Breast epithelium (tissue), 4 donors: ENCODE results near the gene PLPP2. TPM values are rescaled to one million over a fixed set of nuclear protein-coding genes. Genes with fewer than 3 reads are reported as not detected.

Experiments used
- DNase-seq, 2 donors: peaks; one replicate each; pipeline ENCODE4 v3.0.0-alpha.2; 2019; ENCODE audit warnings: low spot score in 2 of 2
- H3K27ac ChIP-seq, 2 donors: fragments of 200-600 bp; sonication (generic) in 1 of 2; one replicate each; pipeline ENCODE4 v1.5.1; 2016 to 2019; ENCODE audit warnings: mild to moderate bottlenecking in 1 of 2
- H3K27me3 ChIP-seq, 2 donors: fragments of 200-600 bp; sonication (generic) in 1 of 2; one replicate each; pipeline versions ENCODE4 v1.5.1 to v1.6.0; 2017 to 2019; ENCODE audit warnings: control low read depth in 1 of 2, mild to moderate bottlenecking in 1 of 2
- H3K36me3 ChIP-seq: fragments of 200-600 bp; one replicate; pipeline ENCODE4 v1.5.1; 2019
- H3K4me1 ChIP-seq, 2 donors: fragments of 200-600 bp; sonication (generic); one replicate each; pipeline ENCODE4 v1.5.1; 2016 to 2019; ENCODE audit warnings: control low read depth in 1 of 2
- H3K4me3 ChIP-seq, 3 donors: fragments of 200-600 bp; sonication (generic); 1 replicate in 2 of 3; 2 replicates in 1 of 3; pipeline ENCODE4 v1.5.1; 2016 to 2019; ENCODE audit warnings: mild to moderate bottlenecking in 3 of 3, moderate library complexity in 2 of 3
- H3K9me3 ChIP-seq, 2 donors: fragments of 200-600 bp; sonication (generic) in 1 of 2; one replicate each; pipeline ENCODE4 v1.5.1; 2016 to 2019; ENCODE audit warnings: control low read depth in 1 of 2
- CTCF ChIP-seq, 3 donors: fragments of 450-650 bp; IDR thresholded peaks; one replicate each; pipeline ENCODE4 v1.5.1; 2016 to 2017; ENCODE audit warnings: antibody characterized with exemption in 3 of 3, mild to moderate bottlenecking in 3 of 3, moderate library complexity in 3 of 3
- POLR2A ChIP-seq: fragments of 450-650 bp; IDR thresholded peaks from one replicate; pipeline ENCODE4 v1.6.1; 2016; ENCODE audit warnings: antibody characterized with exemption, mild to moderate bottlenecking, moderate library complexity
- POLR2AphosphoS5 ChIP-seq, 3 donors: sonication (generic); formaldehyde crosslinking; IDR thresholded peaks; one replicate each; pipeline ENCODE4 v1.6.1; 2017; ENCODE audit warnings: antibody characterized with exemption in 3 of 3
- intact Hi-C: fragments of 100-400 bp; cut with DNase I; formaldehyde crosslinking; loops from one replicate; pipeline ENCODE4 v1.15.1; 2023; ENCODE audit warnings: low total_unique reads
- total RNA-seq, 3 donors: library from RNA; depleted of rRNA; stranded (reverse); fragments of >200 nt; gene quantifications; one replicate each; pipeline ENCODE4 v1.1.0, GENCODE V29; 2016

Gene PLPP2
- total RNA-seq, 3 donors from 2014 or later, result 0.48 to 166 (median 120) TPM

GRCh38 chr19:328025-328505 lies 36.9 kb upstream of the PLPP2 start:
- Histone ChIP-seq H3K4me1 (no peaks in the 10 kb centered on the region), H3K27ac (no peak overlapping the region), H3K9me3 (peaks cover 0 to 5% of the 10 kb centered on the region in 2 donors), H3K4me3 (no peak overlapping the region), H3K27me3 (no peaks in the 10 kb centered on the region), H3K36me3 (peaks cover 14% of the 10 kb centered on the region)
- no peak for TF ChIP-seq POLR2A
- TF ChIP-seq POLR2AphosphoS5 (IDR thresholded peaks at IDR 0.05), result no peak
- TF ChIP-seq CTCF (IDR thresholded peaks at IDR 0.05), result no peak
- intact Hi-C loops, result no loop called here
- DNase-seq, result no peak

GRCh38 chr19:327291-328024 lies 36.3 kb upstream of the PLPP2 start:
- peaks cover 0 to 5% of the 10 kb centered on the region in 2 donors for H3K9me3 ChIP-seq
- peaks cover 14% of the 10 kb centered on the region for H3K36me3 ChIP-seq
- intact Hi-C loops, result no loop called here
- no peak for DNase-seq
- no peak overlapping the region for H3K27ac ChIP-seq
- no peak overlapping the region for H3K4me3 ChIP-seq
- H3K4me1 ChIP-seq, result no peaks in the 10 kb centered on the region
- H3K27me3 ChIP-seq, result no peaks in the 10 kb centered on the region
- TF ChIP-seq CTCF (IDR thresholded peaks at IDR 0.05) (no peak), POLR2AphosphoS5 (IDR thresholded peaks at IDR 0.05) (no peak), POLR2A (no peak)

GRCh38 chr19:326871-327270 lies 35.7 kb upstream of the PLPP2 start:
- peaks cover 14% of the 10 kb centered on the region for H3K36me3 ChIP-seq
- no peak for DNase-seq
- intact Hi-C loops, result no loop called here
- H3K27me3 ChIP-seq, result no peaks in the 10 kb centered on the region
- TF ChIP-seq POLR2AphosphoS5 (IDR thresholded peaks at IDR 0.05), result no peak
- no peak for TF ChIP-seq POLR2A
- no peak for TF ChIP-seq CTCF (IDR thresholded peaks at IDR 0.05)
- no peaks in the 10 kb centered on the region for H3K4me1 ChIP-seq
- no peak overlapping the region for H3K27ac ChIP-seq
- H3K9me3 ChIP-seq, result peaks cover 0 to 5% of the 10 kb centered on the region in 2 donors
- no peak overlapping the region for H3K4me3 ChIP-seq

- Histone ChIP-seq H3K4me3 (no peak overlapping the region), H3K9me3 (peaks cover 0 to 5% of the 10 kb centered on the region in 2 donors), H3K27me3 (no peaks in the 10 kb centered on the region), H3K27ac (no peak overlapping the region), H3K4me1 (no peaks in the 10 kb centered on the region), H3K36me3 (peaks cover 14% of the 10 kb centered on the region)
- no peak for DNase-seq
- intact Hi-C loops, result no loop called here
- no peak for TF ChIP-seq POLR2A
- TF ChIP-seq CTCF (IDR thresholded peaks at IDR 0.05), result no peak
- TF ChIP-seq POLR2AphosphoS5 (IDR thresholded peaks at IDR 0.05), result no peak
Measured at GRCh38 chr19:325937-326565, 34.8 kb upstream of the PLPP2 start.
